Measurements from ENCODE around the gene LEPR.
"Not testable (repeated sequence)": the region's sequence is repeated elsewhere in the genome, so short reads cannot be mapped to it uniquely, and the experiment has no call there.

Gene LEPR
- 5.6 to 6.7 reads per million in 2 donors for total RNA-seq

- DNase-seq, result no peak
These were observed at the start of gene LEPR, which contains the start of gene LEPROT for GRCh38 chr1:65420590-65421350. LEPR (plus strand) TSS chr1:65420668; CDS start chr1:65565566, 144,898 bp downstream. LEPROT (plus strand) TSS chr1:65420668; CDS start chr1:65420725, 57 bp downstream.

GRCh38 chr1:65371544-65371943 is 48.9 kb upstream of the LEPR start:
- DNase-seq, result no peak

- no peak for DNase-seq
These were observed 47.9 kb upstream of the LEPR start for GRCh38 chr1:65372557-65372956.

GRCh38 chr1:65377496-65378246 is 42.8 kb upstream of the LEPR start:
- no peak for DNase-seq

GRCh38 chr1:65378247-65378946 is 42.1 kb upstream of the LEPR start:
- DNase-seq, result no peak

GRCh38 chr1:65384426-65384825 is 36.0 kb upstream of the LEPR start:
- DNase-seq, result not testable (repeated sequence)

GRCh38 chr1:65386439-65386838 is 34.0 kb upstream of the LEPR start:
- no peak for DNase-seq

- no peak for DNase-seq
These were observed 32.6 kb upstream of the LEPR start for GRCh38 chr1:65387821-65388220.

- no peak for DNase-seq
These were observed 31.4 kb upstream of the LEPR start for GRCh38 chr1:65388908-65389695.

- no peak for DNase-seq
These were observed 28.0 kb upstream of the LEPR start for GRCh38 chr1:65392497-65392896.

GRCh38 chr1:65393347-65393746 is 27.1 kb upstream of the LEPR start:
- no peak for DNase-seq

- no peak for DNase-seq
These were observed 26.5 kb upstream of the LEPR start for GRCh38 chr1:65393928-65394327.

- no peak for DNase-seq
These were observed 24.4 kb upstream of the LEPR start for GRCh38 chr1:65395887-65396612.

- DNase-seq, result no peak
These were observed 22.4 kb upstream of the LEPR start for GRCh38 chr1:65398083-65398482.

- DNase-seq, result no peak
These were observed 21.5 kb upstream of the LEPR start for GRCh38 chr1:65399003-65399402.

- DNase-seq, result no peak
These were observed 18.9 kb upstream of the LEPR start for GRCh38 chr1:65401612-65402011.

- no peak for DNase-seq
These were observed 15.5 kb upstream of the LEPR start for GRCh38 chr1:65404941-65405340.

- no peak for DNase-seq
These were observed 12.6 kb upstream of the LEPR start for GRCh38 chr1:65407877-65408276.

GRCh38 chr1:65409314-65409713 is 11.2 kb upstream of the LEPR start:
- DNase-seq, result no peak

- DNase-seq, result no peak
These were observed 10.6 kb upstream of the LEPR start for GRCh38 chr1:65409816-65410326.

GRCh38 chr1:65412256-65412983 is 8.0 kb upstream of the LEPR start:
- DNase-seq, result no peak

Data from activated gamma-delta T cell (primary cell).